H9 (cell line): Measurements from ENCODE around the gene NTSR1. TPM values are rescaled to one million over a fixed set of nuclear protein-coding genes. Genes with fewer than 3 reads are reported as not detected.

Experiments
- DNase-seq: peaks from one replicate; pipeline ENCODE4 v3.0.0-alpha.2; 2017
- H2AFZ ChIP-seq: one replicate; pipeline ENCODE4 v1.6.1; 2013; ENCODE audit warnings: mild to moderate bottlenecking, low read length, control low read depth, moderate library complexity
- H2AK5ac ChIP-seq: 2 replicates; pipeline ENCODE4 v1.6.1; 2013; ENCODE audit warnings: low read length, control low read depth, mixed read lengths; ENCODE audit not compliant: insufficient read length
- H2BK120ac ChIP-seq: one replicate; pipeline ENCODE4 v1.6.1; 2013; ENCODE audit warnings: low read depth, mild to moderate bottlenecking, low read length, control low read depth, inconsistent platforms; ENCODE audit not compliant: poor library complexity, severe bottlenecking
- H2BK12ac ChIP-seq: 2 replicates; pipeline ENCODE4 v1.6.1; 2013; ENCODE audit warnings: low read length, control low read depth, mixed read lengths, low read depth; ENCODE audit not compliant: insufficient read length
- H2BK15ac ChIP-seq: 2 replicates; pipeline ENCODE4 v1.6.1; 2013; ENCODE audit warnings: low read depth, low read length, control low read depth
- H2BK20ac ChIP-seq: one replicate; pipeline ENCODE4 v1.6.1; 2013; ENCODE audit warnings: low read depth, mild to moderate bottlenecking, low read length, control low read depth, inconsistent platforms; ENCODE audit not compliant: poor library complexity, severe bottlenecking
- H2BK5ac ChIP-seq: 2 replicates; pipeline ENCODE4 v1.6.1; 2013; ENCODE audit warnings: low read length, control low read depth, mixed read lengths; ENCODE audit not compliant: insufficient read length
- H3K14ac ChIP-seq: 2 replicates; pipeline ENCODE4 v1.6.1; 2013; ENCODE audit warnings: low read length, control low read depth; ENCODE audit not compliant: insufficient read depth
- H3K18ac ChIP-seq: 2 replicates; pipeline ENCODE4 v1.6.1; 2013; ENCODE audit warnings: low read depth, mild to moderate bottlenecking, mixed read lengths, low read length, control low read depth; ENCODE audit not compliant: insufficient read length
- H3K23ac ChIP-seq: 2 replicates; pipeline ENCODE4 v1.6.1; 2013; ENCODE audit warnings: low read length, control low read depth, mixed read lengths, low read depth; ENCODE audit not compliant: insufficient read length
- H3K23me2 ChIP-seq: 2 replicates; pipeline ENCODE4 v1.6.1; 2013; ENCODE audit warnings: low read depth, mild to moderate bottlenecking, mixed read lengths, low read length, control low read depth; ENCODE audit not compliant: insufficient read length, poor library complexity, severe bottlenecking
- H3K27ac ChIP-seq: 2 replicates; pipeline ENCODE4 v1.5.1; 2013; ENCODE audit warnings: low read length, control low read depth, mixed read lengths, low read depth; ENCODE audit not compliant: insufficient read length
- H3K27me3 ChIP-seq: 2 replicates; pipeline ENCODE4 v1.6.1; 2013; ENCODE audit warnings: low read length, control low read depth, inconsistent platforms; ENCODE audit not compliant: insufficient read depth
- H3K4ac ChIP-seq: 2 replicates; pipeline ENCODE4 v1.6.1; 2013; ENCODE audit warnings: low read depth, mild to moderate bottlenecking, control low read depth, inconsistent platforms, low read length, moderate library complexity
- H3K4me1 ChIP-seq: 2 replicates; pipeline ENCODE4 v1.6.1; 2013; ENCODE audit warnings: low read length, control low read depth, inconsistent platforms; ENCODE audit not compliant: insufficient read depth
- H3K4me2 ChIP-seq: 2 replicates; pipeline ENCODE4 v1.6.1; 2013; ENCODE audit warnings: low read length, control low read depth, mixed read lengths; ENCODE audit not compliant: insufficient read length, insufficient read depth
- H3K56ac ChIP-seq: 2 replicates; pipeline ENCODE4 v1.6.1; 2013; ENCODE audit warnings: low read depth, mild to moderate bottlenecking, mixed read lengths, low read length, control low read depth; ENCODE audit not compliant: insufficient read length
- H3K79me1 ChIP-seq: 2 replicates; pipeline ENCODE4 v1.6.1; 2013; ENCODE audit warnings: low read depth, mild to moderate bottlenecking, moderate library complexity, low read length, control low read depth, inconsistent platforms; ENCODE audit not compliant: insufficient read depth, poor library complexity, severe bottlenecking
- H3K79me2 ChIP-seq: 2 replicates; pipeline ENCODE4 v1.6.1; 2013; ENCODE audit warnings: low read length, control low read depth, inconsistent platforms; ENCODE audit not compliant: insufficient read depth
- H3K9ac ChIP-seq: 2 replicates; pipeline ENCODE4 v1.6.1; 2013; ENCODE audit warnings: low read length, control low read depth, mixed read lengths; ENCODE audit not compliant: insufficient read length; ENCODE audit errors: extremely low read depth
- H3K9me3 ChIP-seq: one replicate; pipeline ENCODE4 v1.6.1; 2013; ENCODE audit warnings: low read depth, low read length, inconsistent platforms; ENCODE audit not compliant: control insufficient read depth
- H3T11ph ChIP-seq: one replicate; pipeline ENCODE4 v1.6.1; 2013; ENCODE audit warnings: mild to moderate bottlenecking, low read length, control low read depth, inconsistent platforms
- H4K20me1 ChIP-seq: one replicate; pipeline ENCODE4 v1.6.1; 2013; ENCODE audit not compliant: control insufficient read depth, insufficient read length, insufficient read depth
- H4K5ac ChIP-seq: 2 replicates; pipeline ENCODE4 v1.6.1; 2013; ENCODE audit warnings: low read depth, mild to moderate bottlenecking, mixed read lengths, low read length, control low read depth; ENCODE audit not compliant: insufficient read length
- H4K8ac ChIP-seq: replicated peaks from 2 replicates; pipeline ENCODE4 v1.6.1; 2013; ENCODE audit warnings: low read length, control low read depth, mixed read lengths, low read depth; ENCODE audit not compliant: insufficient read length
- H4K91ac ChIP-seq: 2 replicates; pipeline ENCODE4 v1.6.1; 2013; ENCODE audit warnings: low read depth, mild to moderate bottlenecking, moderate library complexity, mixed read lengths, low read length, control low read depth; ENCODE audit not compliant: insufficient read length
- H3K27ac Mint-ChIP-seq, 3 experiments: 2 replicates in 2 of 3; 3 replicates in 1 of 3; pipeline ENCODE4 v1.8.0; 2020 to 2021; ENCODE audit warnings: mixed read lengths in 3 of 3, mild to moderate bottlenecking in 1 of 3, moderate library complexity in 1 of 3
- H3K27me3 Mint-ChIP-seq: 2 replicates; pipeline ENCODE4 v1.8.0; 2021; ENCODE audit warnings: low read depth, mild to moderate bottlenecking, moderate library complexity, mixed read lengths
- H3K36me3 Mint-ChIP-seq, 3 experiments: 2 replicates in 2 of 3; 3 replicates in 1 of 3; pipeline ENCODE4 v1.8.0; 2020 to 2021; ENCODE audit warnings: low read depth in 3 of 3, mixed read lengths in 3 of 3; ENCODE audit not compliant: insufficient read depth in 1 of 3
- H3K4me1 Mint-ChIP-seq, 2 experiments: 2 replicates each; pipeline ENCODE4 v1.8.0; 2020; ENCODE audit warnings: mixed read lengths in 2 of 2
- H3K4me3 Mint-ChIP-seq, 2 experiments: 2 replicates in 1 of 2; 3 replicates in 1 of 2; pipeline ENCODE4 v1.8.0; 2020 to 2021; ENCODE audit warnings: mild to moderate bottlenecking in 2 of 2, mixed read lengths in 2 of 2, moderate library complexity in 1 of 2
- H3K9me3 Mint-ChIP-seq, 2 experiments: 2 replicates in 1 of 2; 3 replicates in 1 of 2; pipeline ENCODE4 v1.8.0; 2020; ENCODE audit warnings: mild to moderate bottlenecking in 2 of 2, mixed read lengths in 2 of 2, moderate library complexity in 1 of 2
- CTCF ChIP-seq: fragments of 200-600 bp; sonication (generic); conservative IDR thresholded peaks from 3 replicates; pipeline ENCODE4 v1.8.0; 2021; ENCODE audit warnings: antibody characterized with exemption, mild to moderate bottlenecking
- WGBS: extraction: QIAGEN DNeasy Blood & Tissue Kit; methylation state at CpG from one replicate; pipeline ENCODE4 v1.1.7; 2013; ENCODE audit warnings: missing lambda C conversion rate, low lambda C conversion rate, mixed read lengths; ENCODE audit not compliant: insufficient read length; ENCODE audit errors: extremely low coverage; 5-methylcytosine and 5-hydroxymethylcytosine counted together
- total RNA-seq: library from RNA; stranded (reverse); gene quantifications from 2 replicates; pipeline ENCODE4 v1.2.1, GENCODE V29; 2021

NTSR1 gene
- total RNA-seq, 1 experiment from 2014 or later: 0.11 TPM

GRCh38 chr20:62763404-62763803 is 54.8 kb downstream of the NTSR1 start:
- Histone ChIP-seq H3K4ac (no peak overlapping the region), H2AK5ac (no peak overlapping the region), H3K79me1 (no peaks in the 10 kb centered on the region), H3K23ac (no peak overlapping the region), H3K23me2 (no peaks in the 10 kb centered on the region), H4K20me1 (no peaks in the 10 kb centered on the region), H2BK5ac (no peak overlapping the region), H3K27me3 (no peaks in the 10 kb centered on the region), H3K14ac (no peak overlapping the region; the same call in 1 of the 2 replicates), H3K9ac (no peak overlapping the region), H2AFZ (no peak overlapping the region), H2BK20ac (no peak overlapping the region), H4K5ac (no peak overlapping the region), H3K79me2 (no peaks in the 10 kb centered on the region), H4K8ac (no peak overlapping the region), H3K4me2 (no peak overlapping the region), H3K27ac (no peak overlapping the region), H3K9me3 (no peaks in the 10 kb centered on the region), H3K56ac (no peak overlapping the region), H2BK120ac (no peak overlapping the region), H2BK12ac (no peak overlapping the region), H3T11ph (no peak overlapping the region), H3K18ac (no peak overlapping the region), H3K4me1 (no peaks in the 10 kb centered on the region), H2BK15ac (no peak overlapping the region), H4K91ac (no peak overlapping the region)
- no peak for DNase-seq
- peaks cover 2 to 12% of the 10 kb centered on the region in 2 experiments; a peak in 3 of 4 replicates for H3K4me1 Mint-ChIP-seq
- H3K27me3 Mint-ChIP-seq: peaks cover 9% of the 10 kb centered on the region
- TF ChIP-seq CTCF: no peak
- no peak overlapping the region for H3K4me3 Mint-ChIP-seq
- no peaks in the 10 kb centered on the region for H3K36me3 Mint-ChIP-seq
- WGBS: no CpG with 5 or more reads among the region's 4 CpGs
- H3K9me3 Mint-ChIP-seq: no peaks in the 10 kb centered on the region
- H3K27ac Mint-ChIP-seq: no peak overlapping the region
